Testis (tissue), 2 donors: ENCODE measurements around the gene BCCIP.

ENCODE experiments used
- CTCF ChIP-seq, 3 experiments: fragments of 450-650 bp in 2 of 3; fragments of 200-600 bp in 1 of 3; sonication (generic) in 1 of 3; IDR thresholded peaks; one replicate each; pipeline ENCODE4 v1.5.1; 2016 to 2019; ENCODE audit warnings: antibody characterized with exemption in 3 of 3, mild to moderate bottlenecking in 2 of 3, moderate library complexity in 1 of 3
- POLR2A ChIP-seq: fragments of 450-650 bp; IDR thresholded peaks from one replicate; pipeline ENCODE4 v1.6.1; 2017; ENCODE audit warnings: antibody characterized with exemption, mild to moderate bottlenecking, moderate library complexity

GRCh38 chr10:125840955-125841354 lies 17.6 kb downstream of the BCCIP start:
- TF ChIP-seq CTCF (IDR thresholded peaks at IDR 0.05), result no peak
- no peak for TF ChIP-seq POLR2A
